ENCODE results near the gene SH3PXD2B.

The SH3PXD2B gene

GRCh38 chr5:172496671-172497371, 42.5 kb upstream of the SH3PXD2B start:
- TF ChIP-seq CTCF (IDR thresholded peaks at IDR 0.05) = no peak

GRCh38 chr5:172494630-172495505, 40.5 kb upstream of the SH3PXD2B start:
- no peak for TF ChIP-seq CTCF (IDR thresholded peaks at IDR 0.05)

- TF ChIP-seq CTCF (IDR thresholded peaks at IDR 0.05) = no peak
Observed at GRCh38 chr5:172493906-172494305, 39.6 kb upstream of the SH3PXD2B start.

- no peak for TF ChIP-seq CTCF (IDR thresholded peaks at IDR 0.05)
Observed at GRCh38 chr5:172493461-172493860, 39.1 kb upstream of the SH3PXD2B start.

- no peak for TF ChIP-seq CTCF (IDR thresholded peaks at IDR 0.05)
Observed at GRCh38 chr5:172493002-172493401, 38.7 kb upstream of the SH3PXD2B start.

GRCh38 chr5:172492097-172492840, 37.9 kb upstream of the SH3PXD2B start:
- no peak for TF ChIP-seq CTCF (IDR thresholded peaks at IDR 0.05)

GRCh38 chr5:172491481-172491880, 37.2 kb upstream of the SH3PXD2B start:
- TF ChIP-seq CTCF (IDR thresholded peaks at IDR 0.05) = no peak
